Measurements from ENCODE around the gene CCDC92. TPM values are rescaled to one million over a fixed set of nuclear protein-coding genes. Genes with fewer than 3 reads are reported as not detected.

The CCDC92 gene
- total RNA-seq, 2 donors from 2014 or later, result 34.4 to 39.2 TPM

DNA sequence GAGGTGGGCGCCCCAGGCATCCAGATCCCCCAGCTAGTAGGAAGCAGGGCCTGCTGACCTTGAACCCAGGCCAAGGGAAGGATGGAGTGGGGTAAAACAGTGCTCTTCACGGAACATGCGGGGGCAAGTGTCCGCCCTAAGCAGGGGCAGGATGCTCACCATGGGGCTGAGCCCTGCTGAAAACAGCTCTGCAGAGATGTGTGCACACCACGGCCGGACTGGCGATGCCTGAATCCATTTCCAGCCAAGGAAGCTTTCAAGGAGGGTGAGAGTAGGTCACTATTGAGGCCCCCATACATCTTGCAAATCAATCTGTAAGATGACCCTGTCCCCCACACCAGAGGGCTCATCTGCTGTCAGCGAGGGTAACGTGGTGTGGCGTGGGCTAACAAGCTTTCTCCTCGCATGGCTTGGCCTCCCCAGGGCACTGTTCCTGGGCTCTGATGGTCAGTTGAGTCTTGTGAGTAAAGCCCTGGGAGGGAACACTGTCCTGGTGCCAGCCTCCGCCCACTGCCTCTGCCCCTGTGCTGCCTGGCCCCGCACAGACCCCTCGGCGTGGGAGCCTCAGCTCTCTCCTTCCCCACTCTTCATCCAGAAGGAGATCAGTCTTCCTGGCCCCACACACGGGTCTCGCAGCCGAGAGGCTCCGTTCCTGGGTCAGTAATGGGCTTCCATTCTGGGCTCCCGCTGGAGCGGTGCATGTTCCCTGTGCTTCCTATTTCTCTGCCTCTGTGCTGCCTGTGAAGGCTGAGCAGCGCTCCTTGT lies 69.1 kb downstream of the CCDC92 start:
- no peaks in the 10 kb centered on the region for H3K9me3 ChIP-seq
- no peaks in the 10 kb centered on the region for H3K36me3 ChIP-seq
- no peak for DNase-seq (ENCODE audit: low spot score)
- no peak overlapping the region for H3K27ac ChIP-seq
- TF ChIP-seq, protein P1, sequence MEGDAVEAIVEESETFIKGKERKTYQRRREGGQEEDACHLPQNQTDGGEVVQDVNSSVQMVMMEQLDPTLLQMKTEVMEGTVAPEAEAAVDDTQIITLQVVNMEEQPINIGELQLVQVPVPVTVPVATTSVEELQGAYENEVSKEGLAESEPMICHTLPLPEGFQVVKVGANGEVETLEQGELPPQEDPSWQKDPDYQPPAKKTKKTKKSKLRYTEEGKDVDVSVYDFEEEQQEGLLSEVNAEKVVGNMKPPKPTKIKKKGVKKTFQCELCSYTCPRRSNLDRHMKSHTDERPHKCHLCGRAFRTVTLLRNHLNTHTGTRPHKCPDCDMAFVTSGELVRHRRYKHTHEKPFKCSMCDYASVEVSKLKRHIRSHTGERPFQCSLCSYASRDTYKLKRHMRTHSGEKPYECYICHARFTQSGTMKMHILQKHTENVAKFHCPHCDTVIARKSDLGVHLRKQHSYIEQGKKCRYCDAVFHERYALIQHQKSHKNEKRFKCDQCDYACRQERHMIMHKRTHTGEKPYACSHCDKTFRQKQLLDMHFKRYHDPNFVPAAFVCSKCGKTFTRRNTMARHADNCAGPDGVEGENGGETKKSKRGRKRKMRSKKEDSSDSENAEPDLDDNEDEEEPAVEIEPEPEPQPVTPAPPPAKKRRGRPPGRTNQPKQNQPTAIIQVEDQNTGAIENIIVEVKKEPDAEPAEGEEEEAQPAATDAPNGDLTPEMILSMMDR (IDR thresholded peaks at IDR 0.05), result no peak
- H3K4me3 ChIP-seq, result no peak overlapping the region
- no peaks in the 10 kb centered on the region for H3K27me3 ChIP-seq
- no peaks in the 10 kb centered on the region for H3K4me1 ChIP-seq

DNA sequence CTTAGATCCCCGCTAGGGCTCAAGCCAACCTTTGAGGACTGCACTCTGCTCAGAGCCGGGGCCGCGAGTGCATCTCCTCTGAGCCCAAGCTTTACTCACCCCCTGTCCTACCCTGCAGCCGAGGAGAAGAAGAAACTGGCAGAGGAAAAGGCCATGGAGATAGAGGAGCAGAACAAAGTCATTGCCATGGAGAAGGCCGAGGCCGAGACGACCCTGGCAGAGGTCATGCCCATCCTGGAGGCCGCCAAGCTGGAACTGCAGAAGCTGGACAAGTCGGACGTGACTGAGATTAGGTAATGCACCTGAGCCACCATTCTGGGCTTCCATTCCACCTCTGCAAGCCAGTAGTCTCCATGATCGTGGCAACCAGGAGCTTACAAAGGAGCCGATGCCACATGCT lies 69.8 kb downstream of the CCDC92 start:
- TF ChIP-seq, protein P1 (IDR thresholded peaks at IDR 0.05), result no peak
- no peak for DNase-seq (ENCODE audit: low spot score)
- no peaks in the 10 kb centered on the region for H3K36me3 ChIP-seq
- H3K27ac ChIP-seq, result no peak overlapping the region
- no peaks in the 10 kb centered on the region for H3K9me3 ChIP-seq
- H3K4me3 ChIP-seq, result no peak overlapping the region
- no peaks in the 10 kb centered on the region for H3K27me3 ChIP-seq
- H3K4me1 ChIP-seq, result no peaks in the 10 kb centered on the region

DNA sequence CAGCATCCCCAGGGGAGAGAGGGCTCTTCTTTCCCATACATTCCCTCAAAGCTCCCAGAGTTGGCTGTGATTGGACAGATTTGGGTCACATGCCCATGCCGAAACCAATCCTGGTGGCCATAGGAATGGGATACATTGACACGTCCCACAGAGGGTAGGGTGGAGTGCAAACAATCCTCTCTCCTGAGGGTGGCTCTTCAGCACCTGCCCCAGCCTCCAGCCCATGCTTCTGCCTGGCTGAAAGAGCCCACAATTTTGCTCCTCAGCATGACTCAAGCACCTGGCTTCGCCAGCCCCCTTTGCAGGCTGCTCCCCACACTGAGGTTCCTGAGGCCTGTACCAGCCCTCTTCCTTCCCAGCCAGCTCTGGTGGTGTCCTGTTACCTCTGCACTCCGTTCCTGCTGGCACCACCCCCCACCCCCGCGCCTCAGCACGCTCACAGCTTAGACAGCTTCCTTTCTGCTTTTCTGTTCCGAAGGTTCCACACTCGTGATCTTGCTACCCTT lies 71.7 kb downstream of the CCDC92 start:
- DNase-seq (ENCODE audit: low spot score), result no peak
- TF ChIP-seq, protein P1 (IDR thresholded peaks at IDR 0.05), result no peak
- Histone ChIP-seq H3K27me3 (no peaks in the 10 kb centered on the region), H3K4me1 (no peaks in the 10 kb centered on the region), H3K4me3 (no peak overlapping the region), H3K27ac (no peak overlapping the region), H3K9me3 (no peaks in the 10 kb centered on the region), H3K36me3 (no peaks in the 10 kb centered on the region)

DNA sequence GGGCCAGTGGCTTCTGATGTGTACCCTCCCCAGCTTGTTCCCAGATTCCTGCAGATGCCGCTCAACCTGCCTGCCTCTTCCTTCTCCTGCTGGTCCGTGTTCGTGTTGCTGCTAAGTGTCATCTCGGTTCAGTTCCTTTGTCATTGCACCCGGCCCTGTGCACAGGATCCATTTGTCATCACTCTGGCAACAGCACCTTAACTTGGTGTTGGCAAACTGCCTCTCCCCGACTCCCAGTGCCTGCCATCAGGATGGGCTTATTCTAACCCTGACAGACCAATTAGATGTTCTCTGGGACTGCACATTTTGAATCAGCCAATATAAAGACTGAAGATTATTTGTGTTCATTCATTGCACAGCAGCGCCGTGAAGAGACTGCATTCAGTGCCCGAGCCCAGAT lies 73.3 kb downstream of the CCDC92 start:
- TF ChIP-seq, protein P1 (IDR thresholded peaks at IDR 0.05), result no peak
- Histone ChIP-seq H3K9me3 (no peaks in the 10 kb centered on the region), H3K36me3 (no peaks in the 10 kb centered on the region), H3K4me1 (no peaks in the 10 kb centered on the region), H3K27ac (no peak overlapping the region), H3K27me3 (no peaks in the 10 kb centered on the region), H3K4me3 (no peak overlapping the region)
- no peak for DNase-seq (ENCODE audit: low spot score)

DNA sequence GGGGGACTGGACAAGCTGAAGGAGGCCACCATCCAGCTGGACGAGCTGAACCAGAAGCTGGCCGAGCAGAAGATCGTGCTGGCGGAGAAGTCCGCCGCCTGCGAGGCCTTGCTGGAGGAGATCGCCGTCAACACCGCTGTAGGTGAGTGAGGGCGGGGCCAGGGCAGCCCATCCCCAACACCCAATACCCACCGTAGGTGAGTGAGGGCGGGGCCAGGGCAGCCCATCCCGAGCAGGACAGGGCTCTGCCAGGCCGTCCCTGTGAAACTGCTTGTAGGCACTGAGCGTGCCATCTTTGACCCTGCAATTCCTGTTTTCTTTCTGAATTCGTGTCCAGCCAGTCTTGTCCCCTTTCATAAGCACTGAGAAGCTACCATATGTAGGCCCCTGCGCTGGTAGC lies 74.0 kb downstream of the CCDC92 start:
- Histone ChIP-seq H3K4me3 (no peak overlapping the region), H3K4me1 (no peaks in the 10 kb centered on the region), H3K27me3 (no peaks in the 10 kb centered on the region), H3K36me3 (no peaks in the 10 kb centered on the region), H3K27ac (no peak overlapping the region), H3K9me3 (no peaks in the 10 kb centered on the region)
- TF ChIP-seq, protein P1 (IDR thresholded peaks at IDR 0.05), result no peak
- DNase-seq (ENCODE audit: low spot score), result no peak

DNA sequence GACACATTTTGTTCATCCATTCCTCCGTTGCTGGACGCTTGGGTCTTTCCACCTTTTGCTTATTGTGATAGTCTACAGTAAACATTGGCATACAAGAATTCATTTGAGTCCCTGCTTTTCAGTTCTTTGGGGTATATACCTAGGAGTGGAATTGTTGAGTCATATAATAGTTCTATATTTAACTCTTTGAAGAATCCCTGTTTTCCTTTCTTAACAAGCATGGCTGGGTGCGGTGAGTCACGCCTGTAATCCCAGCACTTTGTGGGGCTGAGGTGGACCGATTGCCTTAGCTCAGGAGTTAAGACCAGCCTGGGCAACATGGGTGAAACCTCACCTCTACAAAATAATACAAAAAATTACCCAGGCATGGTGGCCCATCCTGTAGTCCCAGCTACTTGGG lies 75.4 kb downstream of the CCDC92 start:
- TF ChIP-seq, protein P1 (IDR thresholded peaks at IDR 0.05), result no peak
- no peaks in the 10 kb centered on the region for H3K4me1 ChIP-seq
- H3K9me3 ChIP-seq, result no peaks in the 10 kb centered on the region
- no peak overlapping the region for H3K27ac ChIP-seq
- H3K4me3 ChIP-seq, result no peak overlapping the region
- no peaks in the 10 kb centered on the region for H3K27me3 ChIP-seq
- DNase-seq (ENCODE audit: low spot score), result no peak
- H3K36me3 ChIP-seq, result no peaks in the 10 kb centered on the region

Data from right atrium auricular region (tissue), 2 donors.